Hepatocyte (in vitro differentiated cells): ENCODE measurements around the gene AMH.

Experiments used
- CTCF ChIP-seq: fragments of 200-600 bp; sonication (generic); IDR thresholded peaks from 2 replicates; pipeline ENCODE4 v1.5.1; 2016; ENCODE audit warnings: antibody characterized with exemption, mild to moderate bottlenecking; ENCODE audit not compliant: poor library complexity
- EZH2phosphoT487 ChIP-seq: fragments of 200-600 bp; sonication (generic); IDR thresholded peaks from one replicate; pipeline ENCODE4 v1.6.1; 2018; ENCODE audit warnings: antibody characterized with exemption, mild to moderate bottlenecking, low read depth, moderate library complexity; ENCODE audit not compliant: unreplicated experiment, severe bottlenecking

- TF ChIP-seq CTCF: peak; percentile 3
- no peak for TF ChIP-seq EZH2phosphoT487
Observed at GRCh38 chr19:2269244-2270156, 20.4 kb downstream of the AMH start.
